Kidney (tissue), 14 donors: Measurements from ENCODE around the gene SMTNL2. TPM values are rescaled to one million over a fixed set of nuclear protein-coding genes. Genes with fewer than 3 reads are reported as not detected.
"Not testable (repeated sequence)": the region's sequence is repeated elsewhere in the genome, so short reads cannot be mapped to it uniquely, and the experiment has no call there.

Experiments used
- DNase-seq, 5 donors: peaks; one replicate each; pipeline ENCODE4 v3.0.0-alpha.2; 2013 to 2020
- FAIRE-seq: peaks from 2 replicates; lab custom pipeline; 2012; peaks lifted over from hg19 to GRCh38; lab: Jason Lieb, UNC
- H3K27ac ChIP-seq, 2 donors: one replicate each; pipeline ENCODE4 v1.7.0; 2013; ENCODE audit warnings: low read depth in 2 of 2, low read length in 2 of 2, inconsistent platforms in 1 of 2
- H3K27me3 ChIP-seq: one replicate; pipeline ENCODE4 v1.7.1; 2013; ENCODE audit warnings: low read length, inconsistent platforms; ENCODE audit not compliant: control insufficient read depth, insufficient read depth
- H3K36me3 ChIP-seq, 3 donors: one replicate each; pipeline versions ENCODE4 v1.7.0 to v1.7.1; 2013; ENCODE audit warnings: low read length in 3 of 3, control low read depth in 1 of 3, inconsistent platforms in 1 of 3; ENCODE audit not compliant: insufficient read depth in 3 of 3, control insufficient read depth in 2 of 3
- H3K4me1 ChIP-seq, 3 donors: one replicate each; pipeline versions ENCODE4 v1.7.0 to v1.7.1; 2013; ENCODE audit warnings: low read length in 3 of 3, inconsistent platforms in 1 of 3, low read depth in 1 of 3; ENCODE audit not compliant: control insufficient read depth in 2 of 3, insufficient read depth in 2 of 3
- H3K4me3 ChIP-seq, 3 donors: one replicate each; pipeline versions ENCODE4 v1.7.0 to v1.8.1; 2013; ENCODE audit warnings: low read length in 3 of 3, control low read depth in 1 of 3, inconsistent platforms in 1 of 3
- H3K9ac ChIP-seq, 3 donors: one replicate each; pipeline versions ENCODE4 v1.7.0 to v1.7.1; 2013; ENCODE audit warnings: low read length in 3 of 3, control low read depth in 1 of 3, inconsistent platforms in 1 of 3
- H3K9me3 ChIP-seq, 3 donors: one replicate each; pipeline versions ENCODE4 v1.7.0 to v1.7.1; 2013; ENCODE audit warnings: low read length in 3 of 3, control low read depth in 1 of 3, inconsistent platforms in 1 of 3; ENCODE audit not compliant: control insufficient read depth in 2 of 3, insufficient read depth in 1 of 3
- intact Hi-C: fragments of 100-400 bp; cut with DNase I; formaldehyde crosslinking; loops from one replicate; pipeline ENCODE4 v1.11.1; 2022
- polyA plus RNA-seq: library from polyadenylated mRNA; stranded (reverse); fragments of 350-450 nt; fragmentation: Illumina TruSeq; extraction: RNeasy Lipid Tissue Mini Kit (QIAGEN cat#74804); gene quantifications from one replicate; pipeline ENCODE4 v1.2.3, GENCODE V29; 2014; ENCODE audit warnings: low read depth, low replicate concordance; ENCODE audit not compliant: insufficient read depth
- total RNA-seq: library from RNA; stranded (reverse); fragmentation: NEBNext Ultra II Directional; extraction: Animal tissue kit (Norgen Biotek cat#: 25700); gene quantifications from one replicate; pipeline ENCODE4 v1.2.1, GENCODE V29; 2021
- TF ChIP-seq, protein P1 (sequence below): IDR thresholded peaks from 3 replicates; pipeline ENCODE4 v1.5.1; 2012; ENCODE audit warnings: mild to moderate bottlenecking, moderate library complexity, borderline replicate concordance; ENCODE audit not compliant: insufficient read depth; ENCODE audit errors: extremely low read depth
- donor health status: control.
- donor health status: control.
- donor health status: control.
- donor health status: control.
- donor health status: control.
- donor health status: DM: yes; HTN: yes; CAD: no.
- donor health status: Normal renal cell carcinoma (clear cell type).

SMTNL2 gene
- total and polyA plus RNA-seq, 2 donors from 2014 or later = 25.6 to 58.1 TPM

DNA sequence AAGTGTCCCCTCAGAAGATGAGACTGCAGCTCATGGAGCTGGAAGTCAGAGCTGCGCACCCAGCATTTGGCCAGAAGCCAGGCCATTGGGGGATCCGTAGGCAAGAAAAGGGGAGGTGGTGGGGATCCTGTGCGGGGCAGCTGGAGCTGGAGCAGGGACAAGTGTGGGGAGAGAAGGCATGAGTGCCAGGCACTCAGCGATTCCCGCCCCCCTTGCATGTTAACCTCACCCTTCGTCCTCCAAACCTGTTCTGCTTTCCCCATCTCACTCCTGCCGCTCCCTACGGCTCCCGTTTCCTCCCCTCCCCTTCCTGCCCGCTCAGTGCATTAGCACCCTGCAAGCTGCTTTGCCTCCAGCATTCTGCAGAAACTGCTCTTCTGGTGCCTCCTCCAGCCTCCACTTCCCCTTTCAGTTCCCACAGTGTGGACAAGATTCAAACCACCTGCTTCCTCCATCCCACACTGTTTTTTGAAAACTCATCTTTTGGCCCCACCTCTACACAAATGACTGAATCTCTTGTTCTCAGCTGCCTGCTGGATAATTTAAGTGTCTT is 51.6 kb downstream of the SMTNL2 start:
- Histone ChIP-seq H3K27ac (no peak overlapping the region), H3K4me3 (no peak overlapping the region), H3K36me3 (no peaks in the 10 kb centered on the region), H3K27me3 (peaks cover 8% of the 10 kb centered on the region), H3K9ac (no peak overlapping the region), H3K9me3 (no peaks in the 10 kb centered on the region), H3K4me1 (peaks cover 0 to 2% (median 0%) of the 10 kb centered on the region in 3 donors)
- no peak for DNase-seq
- FAIRE-seq = no peak
- TF ChIP-seq, protein P1, sequence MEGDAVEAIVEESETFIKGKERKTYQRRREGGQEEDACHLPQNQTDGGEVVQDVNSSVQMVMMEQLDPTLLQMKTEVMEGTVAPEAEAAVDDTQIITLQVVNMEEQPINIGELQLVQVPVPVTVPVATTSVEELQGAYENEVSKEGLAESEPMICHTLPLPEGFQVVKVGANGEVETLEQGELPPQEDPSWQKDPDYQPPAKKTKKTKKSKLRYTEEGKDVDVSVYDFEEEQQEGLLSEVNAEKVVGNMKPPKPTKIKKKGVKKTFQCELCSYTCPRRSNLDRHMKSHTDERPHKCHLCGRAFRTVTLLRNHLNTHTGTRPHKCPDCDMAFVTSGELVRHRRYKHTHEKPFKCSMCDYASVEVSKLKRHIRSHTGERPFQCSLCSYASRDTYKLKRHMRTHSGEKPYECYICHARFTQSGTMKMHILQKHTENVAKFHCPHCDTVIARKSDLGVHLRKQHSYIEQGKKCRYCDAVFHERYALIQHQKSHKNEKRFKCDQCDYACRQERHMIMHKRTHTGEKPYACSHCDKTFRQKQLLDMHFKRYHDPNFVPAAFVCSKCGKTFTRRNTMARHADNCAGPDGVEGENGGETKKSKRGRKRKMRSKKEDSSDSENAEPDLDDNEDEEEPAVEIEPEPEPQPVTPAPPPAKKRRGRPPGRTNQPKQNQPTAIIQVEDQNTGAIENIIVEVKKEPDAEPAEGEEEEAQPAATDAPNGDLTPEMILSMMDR = no peak
- intact Hi-C loops = no loop called here

DNA sequence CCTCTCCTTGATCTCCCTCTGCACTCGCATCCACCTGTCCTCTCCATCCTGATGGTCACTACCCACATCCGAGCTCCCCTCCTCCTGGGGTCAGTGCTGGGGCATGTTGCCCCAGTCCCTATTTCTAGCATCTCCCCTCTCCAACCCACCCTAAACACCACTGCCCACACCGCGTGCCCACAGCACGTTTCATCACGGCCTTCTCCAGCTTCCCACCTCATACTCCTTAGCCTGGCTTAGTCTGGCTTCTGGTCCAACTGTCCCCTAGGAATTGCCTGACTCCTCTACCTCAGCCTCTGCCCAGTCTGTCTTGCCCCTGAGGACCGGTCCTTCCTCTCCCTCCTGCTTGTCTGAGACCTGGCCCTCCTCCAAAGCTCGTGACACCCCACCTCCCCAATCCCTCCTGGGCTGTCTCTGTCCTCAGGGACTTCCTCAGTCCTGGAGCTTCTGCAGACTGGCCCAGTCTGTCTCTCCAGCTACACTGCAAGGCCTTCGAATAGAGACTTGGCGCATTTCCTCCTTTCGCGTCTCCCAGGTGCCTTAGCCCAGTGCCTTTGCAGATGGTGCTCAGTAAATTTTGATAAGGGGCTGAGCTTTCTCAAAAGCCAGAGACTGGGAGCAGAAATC is 52.3 kb downstream of the SMTNL2 start:
- TF ChIP-seq, protein P1 = no peak
- no peak for DNase-seq
- Histone ChIP-seq H3K4me3 (no peak overlapping the region), H3K27me3 (peaks cover 10% of the 10 kb centered on the region), H3K4me1 (peaks cover 0 to 4% (median 0%) of the 10 kb centered on the region in 3 donors), H3K9ac (no peak overlapping the region), H3K27ac (no peak overlapping the region), H3K9me3 (no peaks in the 10 kb centered on the region), H3K36me3 (no peaks in the 10 kb centered on the region)
- intact Hi-C loops = no loop called here
- no peak for FAIRE-seq

DNA sequence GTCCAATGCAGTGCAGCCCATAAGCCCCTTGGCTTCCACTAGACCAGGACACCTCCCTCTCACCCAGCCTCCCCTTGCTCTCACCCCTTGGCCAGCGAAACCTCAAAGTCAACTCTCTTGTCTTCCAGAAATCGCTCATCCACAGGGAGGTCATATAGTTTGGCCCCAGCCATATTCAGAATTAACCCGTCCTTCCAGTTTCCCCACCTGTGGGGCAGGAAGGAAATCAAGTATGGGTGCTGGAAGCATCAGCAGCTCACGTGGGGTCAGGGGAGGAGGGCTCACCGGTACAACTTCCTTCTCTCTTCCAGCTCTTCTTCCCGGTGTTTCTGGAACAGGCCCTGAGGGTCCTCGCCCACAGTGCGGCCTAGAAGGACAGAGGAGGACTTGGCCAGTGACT is 54.4 kb downstream of the SMTNL2 start:
- intact Hi-C loops, H3K4me1 ChIP-seq: not testable (repeated sequence)

DNA sequence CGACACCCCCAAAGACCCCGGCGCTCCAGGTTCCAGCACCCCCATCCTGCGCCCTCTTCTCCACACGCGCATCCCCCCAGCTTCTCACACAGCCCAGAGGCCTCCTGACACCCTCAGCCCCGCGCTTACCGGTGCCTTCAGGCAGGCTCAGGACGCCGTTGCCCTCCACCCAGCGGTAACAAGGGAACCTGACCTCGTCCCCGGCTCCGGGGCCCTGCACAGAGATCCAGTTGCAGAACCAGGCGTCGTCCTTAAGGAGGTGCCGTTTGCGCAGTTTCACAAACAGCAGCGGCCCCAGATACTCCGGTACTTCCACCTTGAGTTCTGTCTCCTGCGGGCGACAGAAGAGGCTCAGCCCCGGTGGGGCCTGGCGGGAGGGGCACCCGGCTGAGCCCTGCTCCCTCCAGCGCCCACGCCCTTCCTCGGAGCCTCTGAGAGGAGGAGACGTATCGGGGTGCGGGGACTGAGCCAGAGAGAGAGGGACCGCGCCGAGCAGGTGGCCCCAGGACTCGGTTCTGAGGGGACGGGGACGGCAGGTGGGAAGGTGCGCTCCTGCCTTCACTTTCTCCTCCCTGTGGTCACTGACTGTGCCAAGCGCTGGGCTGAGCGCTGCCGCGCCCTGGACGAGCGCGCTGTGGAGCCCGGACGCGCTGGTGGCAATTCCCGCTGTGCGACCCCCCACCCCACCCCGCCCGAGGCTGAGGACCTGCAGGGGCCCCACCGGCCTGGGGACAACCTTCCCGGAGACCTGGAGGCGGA is 55.2 kb downstream of the SMTNL2 start:
- H3K36me3 ChIP-seq, H3K9me3 ChIP-seq, intact Hi-C loops, H3K4me1 ChIP-seq, H3K9ac ChIP-seq, H3K4me3 ChIP-seq, FAIRE-seq, H3K27ac ChIP-seq: not testable (repeated sequence)
- peaks cover 28% of the 10 kb centered on the region for H3K27me3 ChIP-seq
- peak in 4 of 5 donors; percentile 57 to 73 (median 66) for DNase-seq

More for the DNA sequence above, 54.4 kb downstream of the SMTNL2 start:
- H3K36me3 ChIP-seq, DNase-seq, H3K27ac ChIP-seq, H3K9ac ChIP-seq, H3K9me3 ChIP-seq, H3K4me3 ChIP-seq, FAIRE-seq: not testable (repeated sequence)
- H3K27me3 ChIP-seq = peaks cover 27% of the 10 kb centered on the region

DNA sequence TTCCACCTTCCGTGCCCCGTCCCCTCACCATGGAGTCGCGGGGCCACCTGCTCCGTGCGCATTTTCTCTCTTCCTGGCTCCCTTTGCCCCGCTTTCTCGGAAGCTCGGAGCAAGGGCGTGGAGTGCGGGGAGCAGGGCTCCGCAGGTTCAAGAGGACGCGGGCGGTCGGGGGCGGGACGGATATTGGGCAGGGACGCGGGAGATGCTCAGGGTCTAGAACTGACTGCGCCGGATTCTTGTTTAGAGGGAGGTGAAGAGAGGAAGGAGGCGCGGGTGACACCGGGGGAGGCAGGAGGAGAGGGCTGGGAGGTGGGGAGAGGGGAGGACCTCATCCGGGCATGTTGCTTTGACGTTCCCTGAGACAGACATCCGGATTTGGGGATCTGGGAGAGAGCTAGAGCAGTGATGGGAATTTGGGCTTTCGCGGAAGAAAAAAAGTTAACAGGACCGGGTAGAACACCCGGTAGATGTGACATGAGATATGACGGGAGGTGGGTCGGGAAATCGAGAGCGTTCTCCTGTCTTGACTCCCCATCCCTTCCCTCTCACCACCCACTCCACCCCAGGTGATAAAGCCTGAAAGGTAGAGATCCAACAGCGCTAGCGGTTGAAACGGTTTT is 56.4 kb downstream of the SMTNL2 start:
- H3K4me1 ChIP-seq, DNase-seq, H3K36me3 ChIP-seq, H3K9me3 ChIP-seq, H3K27ac ChIP-seq, FAIRE-seq, H3K9ac ChIP-seq, intact Hi-C loops, H3K4me3 ChIP-seq: not testable (repeated sequence)
- peaks cover 24% of the 10 kb centered on the region for H3K27me3 ChIP-seq
